ENCODE results near the gene SEMA6B.

The SEMA6B gene

DNA sequence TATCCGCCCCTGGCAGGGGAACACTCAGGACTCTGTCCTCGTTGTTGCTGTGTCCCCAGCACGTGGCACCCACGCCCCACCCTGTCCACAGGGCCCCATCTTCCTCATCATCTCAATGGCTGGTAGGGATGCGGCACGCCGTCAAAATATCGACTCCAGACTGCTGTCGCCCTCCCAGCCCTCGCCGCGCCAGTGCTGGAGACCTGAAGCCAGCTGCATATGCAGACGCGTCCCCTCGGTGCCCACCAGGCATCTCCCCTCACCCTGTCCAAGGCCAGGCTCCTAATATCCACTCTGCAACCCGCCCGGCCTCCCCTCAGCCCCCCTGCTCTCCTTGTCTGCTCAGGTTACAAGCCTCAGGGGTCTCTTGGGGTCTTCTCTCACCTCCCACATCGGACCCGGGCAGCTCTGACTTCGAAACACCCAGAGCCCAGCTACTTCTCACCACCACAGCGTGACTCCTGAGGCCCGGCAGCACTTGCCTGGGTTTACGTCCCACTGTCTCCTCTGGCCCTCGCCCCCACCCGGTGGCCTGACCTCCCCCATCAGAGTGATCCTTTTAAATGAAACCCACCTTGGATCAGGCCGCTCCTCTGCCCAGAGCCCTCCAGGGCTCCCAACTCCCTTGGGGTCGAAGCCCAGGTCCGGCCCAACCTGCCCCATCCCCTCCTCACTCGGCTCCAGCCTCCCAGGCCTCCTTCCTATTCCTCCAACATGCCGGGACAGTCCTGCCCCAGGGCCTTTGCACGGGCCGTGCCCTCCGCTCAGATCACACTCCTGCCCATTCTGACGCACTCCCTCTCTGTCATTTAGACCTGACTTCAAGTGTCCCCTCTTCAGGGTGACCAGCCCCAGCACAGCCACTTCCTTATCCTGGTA is 53.7 kb downstream of the SEMA6B start:
- Histone ChIP-seq H3K4me1 (ENCODE audit: control insufficient read depth, low read depth, low read length) (no peaks in the 10 kb centered on the region), H3K9ac (ENCODE audit: low read length) (no peak overlapping the region), H3K27me3 (ENCODE audit: control insufficient read depth, insufficient read depth, low read length) (peaks cover 6% of the 10 kb centered on the region), H3K27ac (ENCODE audit: low read length) (no peak overlapping the region), H3K36me3 (ENCODE audit: control insufficient read depth, low read depth, low read length) (peaks cover 21% of the 10 kb centered on the region), H3K4me3 (ENCODE audit: low read length) (no peak overlapping the region), H3K9me3 (ENCODE audit: control insufficient read depth, low read depth, low read length) (no peaks in the 10 kb centered on the region)

- Histone ChIP-seq H3K27me3 (ENCODE audit: control insufficient read depth, insufficient read depth, low read length) (no peaks in the 10 kb centered on the region), H3K4me3 (ENCODE audit: low read length) (no peak overlapping the region), H3K27ac (ENCODE audit: low read length) (no peak overlapping the region), H3K9ac (ENCODE audit: low read length) (no peak overlapping the region), H3K36me3 (ENCODE audit: control insufficient read depth, low read depth, low read length) (peaks cover 24% of the 10 kb centered on the region), H3K4me1 (ENCODE audit: control insufficient read depth, low read depth, low read length) (no peaks in the 10 kb centered on the region), H3K9me3 (ENCODE audit: control insufficient read depth, low read depth, low read length) (no peaks in the 10 kb centered on the region)
Measured at GRCh38 chr19:4504891-4505569, 54.5 kb downstream of the SEMA6B start.

DNA sequence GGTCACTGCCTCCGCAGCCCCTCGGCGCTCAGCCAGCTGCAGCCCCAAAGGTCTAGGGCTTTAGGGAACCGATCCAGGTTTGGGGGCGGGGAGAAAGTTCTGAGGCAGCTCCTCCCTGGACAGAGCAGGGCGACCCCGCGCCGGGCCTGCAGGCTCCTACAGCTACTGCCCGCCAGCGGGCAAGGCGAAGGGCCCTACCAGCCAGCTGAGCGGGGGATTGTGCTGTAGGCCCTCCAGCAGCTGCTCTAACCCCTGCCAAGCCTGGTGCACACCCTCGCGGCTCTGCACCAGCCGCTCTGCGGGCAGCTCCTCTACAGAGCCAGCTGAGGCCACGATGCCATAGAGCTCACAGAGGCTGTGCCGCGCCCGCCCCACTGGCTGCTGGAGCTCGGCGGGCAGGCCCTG is 55.2 kb downstream of the SEMA6B start:
- no peak overlapping the region for H3K9ac ChIP-seq (ENCODE audit: low read length)
- H3K4me1 ChIP-seq (ENCODE audit: control insufficient read depth, low read depth, low read length): no peaks in the 10 kb centered on the region
- peaks cover 24% of the 10 kb centered on the region for H3K36me3 ChIP-seq (ENCODE audit: control insufficient read depth, low read depth, low read length)
- H3K27me3 ChIP-seq (ENCODE audit: control insufficient read depth, insufficient read depth, low read length): no peaks in the 10 kb centered on the region
- H3K9me3 ChIP-seq (ENCODE audit: control insufficient read depth, low read depth, low read length): no peaks in the 10 kb centered on the region
- no peak overlapping the region for H3K4me3 ChIP-seq (ENCODE audit: low read length)
- H3K27ac ChIP-seq (ENCODE audit: low read length): no peak overlapping the region

- Histone ChIP-seq H3K27ac (ENCODE audit: low read length) (no peak overlapping the region), H3K4me3 (ENCODE audit: low read length) (no peak overlapping the region), H3K9me3 (ENCODE audit: control insufficient read depth, low read depth, low read length) (no peaks in the 10 kb centered on the region), H3K36me3 (ENCODE audit: control insufficient read depth, low read depth, low read length) (peaks cover 24% of the 10 kb centered on the region), H3K9ac (ENCODE audit: low read length) (no peak overlapping the region), H3K4me1 (ENCODE audit: control insufficient read depth, low read depth, low read length) (no peaks in the 10 kb centered on the region), H3K27me3 (ENCODE audit: control insufficient read depth, insufficient read depth, low read length) (no peaks in the 10 kb centered on the region)
Measured at GRCh38 chr19:4503825-4504170, 55.7 kb downstream of the SEMA6B start.

GRCh38 chr19:4503132-4503824 is 56.2 kb downstream of the SEMA6B start:
- Histone ChIP-seq H3K36me3 (ENCODE audit: control insufficient read depth, low read depth, low read length) (peaks cover 30% of the 10 kb centered on the region), H3K4me3 (ENCODE audit: low read length) (no peak overlapping the region)

DNA sequence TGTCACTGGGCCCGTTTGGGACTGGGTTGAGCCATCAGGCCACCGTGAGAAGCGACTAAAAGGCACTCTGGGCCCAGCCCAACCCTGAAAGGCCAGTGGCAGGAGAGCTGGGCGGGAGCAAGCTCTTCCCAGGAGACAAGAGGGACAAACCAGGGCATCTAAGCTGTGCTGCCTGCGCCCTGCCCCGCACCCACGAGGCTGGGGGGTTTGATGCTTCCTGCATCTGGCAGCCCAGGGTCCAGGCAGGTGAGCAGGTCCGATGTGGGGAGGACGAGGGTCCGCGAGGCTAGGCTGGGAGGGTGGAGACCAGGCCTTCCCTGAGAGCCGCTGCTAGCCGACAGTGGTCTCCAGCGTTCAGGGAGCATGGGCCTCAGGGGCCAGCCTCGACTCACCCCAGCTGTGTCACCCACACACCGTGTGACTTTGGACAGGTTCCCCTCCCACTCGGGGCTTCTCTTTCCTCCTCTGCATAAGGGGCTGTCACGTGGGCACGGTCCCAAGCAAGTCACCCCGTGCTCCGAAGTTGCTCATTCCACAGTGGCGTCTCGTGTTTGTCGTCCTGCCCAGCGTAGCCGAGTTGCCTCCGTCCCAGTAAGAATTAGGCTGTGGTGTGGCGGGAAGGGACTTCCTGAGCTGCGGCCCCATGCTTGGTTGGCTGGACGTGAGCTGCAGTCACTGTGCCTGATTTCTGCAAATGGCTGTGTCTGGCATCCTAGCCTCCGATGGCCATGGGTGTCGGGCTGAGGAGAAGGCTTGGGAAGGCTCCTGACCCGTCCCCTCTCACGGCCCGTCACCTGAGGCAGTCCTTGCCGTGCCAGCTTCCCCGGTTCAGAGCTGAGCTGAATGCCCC is 57.0 kb downstream of the SEMA6B start:
- Histone ChIP-seq H3K9me3 (ENCODE audit: control insufficient read depth, low read depth, low read length) (no peaks in the 10 kb centered on the region), H3K9ac (ENCODE audit: low read length) (no peak overlapping the region), H3K27me3 (ENCODE audit: control insufficient read depth, insufficient read depth, low read length) (no peaks in the 10 kb centered on the region), H3K4me3 (ENCODE audit: low read length) (no peak overlapping the region), H3K27ac (ENCODE audit: low read length) (no peak overlapping the region), H3K4me1 (ENCODE audit: control insufficient read depth, low read depth, low read length) (no peaks in the 10 kb centered on the region), H3K36me3 (ENCODE audit: control insufficient read depth, low read depth, low read length) (peaks cover 35% of the 10 kb centered on the region)

More at GRCh38 chr19:4503132-4503824, 56.2 kb downstream of the SEMA6B start:
- Histone ChIP-seq H3K4me1 (ENCODE audit: control insufficient read depth, low read depth, low read length) (no peaks in the 10 kb centered on the region), H3K27ac (ENCODE audit: low read length) (no peak overlapping the region), H3K9me3 (ENCODE audit: control insufficient read depth, low read depth, low read length) (no peaks in the 10 kb centered on the region), H3K9ac (ENCODE audit: low read length) (no peak overlapping the region), H3K27me3 (ENCODE audit: control insufficient read depth, insufficient read depth, low read length) (no peaks in the 10 kb centered on the region)

DNA sequence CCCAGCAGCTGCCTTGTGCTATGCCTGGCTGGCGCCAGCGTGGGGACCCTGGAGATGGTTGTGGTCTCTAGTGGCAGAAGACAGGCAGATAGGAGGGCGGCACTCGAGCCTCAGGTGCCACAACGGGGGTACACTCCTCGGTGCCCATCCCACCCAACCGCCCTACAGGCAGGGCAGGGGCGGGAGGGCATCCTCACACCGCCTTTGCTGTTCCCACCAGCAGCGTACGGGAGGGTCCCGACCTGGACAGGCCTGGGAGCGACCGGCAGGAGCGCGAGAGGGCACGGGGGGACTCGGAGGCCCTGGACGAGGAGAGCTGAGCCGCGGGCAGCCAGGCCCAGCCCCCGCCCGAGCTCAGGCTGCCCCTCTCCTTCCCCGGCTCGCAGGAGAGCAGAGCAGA is 57.8 kb downstream of the SEMA6B start:
- no peaks in the 10 kb centered on the region for H3K4me1 ChIP-seq (ENCODE audit: control insufficient read depth, low read depth, low read length)
- H3K27ac ChIP-seq (ENCODE audit: low read length): no peak overlapping the region
- no peaks in the 10 kb centered on the region for H3K27me3 ChIP-seq (ENCODE audit: control insufficient read depth, insufficient read depth, low read length)
- peaks cover 37% of the 10 kb centered on the region for H3K36me3 ChIP-seq (ENCODE audit: control insufficient read depth, low read depth, low read length)
- no peaks in the 10 kb centered on the region for H3K9me3 ChIP-seq (ENCODE audit: control insufficient read depth, low read depth, low read length)
- no peak overlapping the region for H3K9ac ChIP-seq (ENCODE audit: low read length)
- no peak overlapping the region for H3K4me3 ChIP-seq (ENCODE audit: low read length)

- H3K9me3 ChIP-seq (ENCODE audit: control insufficient read depth, low read depth, low read length): no peaks in the 10 kb centered on the region
- no peaks in the 10 kb centered on the region for H3K4me1 ChIP-seq (ENCODE audit: control insufficient read depth, low read depth, low read length)
- no peak overlapping the region for H3K9ac ChIP-seq (ENCODE audit: low read length)
- H3K36me3 ChIP-seq (ENCODE audit: control insufficient read depth, low read depth, low read length): peaks cover 44% of the 10 kb centered on the region
- no peak overlapping the region for H3K4me3 ChIP-seq (ENCODE audit: low read length)
- no peaks in the 10 kb centered on the region for H3K27me3 ChIP-seq (ENCODE audit: control insufficient read depth, insufficient read depth, low read length)
- no peak overlapping the region for H3K27ac ChIP-seq (ENCODE audit: low read length)
Measured at GRCh38 chr19:4500841-4501591, 58.5 kb downstream of the SEMA6B start.

- H3K27me3 ChIP-seq (ENCODE audit: control insufficient read depth, insufficient read depth, low read length): no peaks in the 10 kb centered on the region
- no peak overlapping the region for H3K9ac ChIP-seq (ENCODE audit: low read length)
- H3K4me3 ChIP-seq (ENCODE audit: low read length): no peak overlapping the region
- H3K27ac ChIP-seq (ENCODE audit: low read length): no peak overlapping the region
- H3K4me1 ChIP-seq (ENCODE audit: control insufficient read depth, low read depth, low read length): no peaks in the 10 kb centered on the region
- no peaks in the 10 kb centered on the region for H3K9me3 ChIP-seq (ENCODE audit: control insufficient read depth, low read depth, low read length)
- peaks cover 45% of the 10 kb centered on the region for H3K36me3 ChIP-seq (ENCODE audit: control insufficient read depth, low read depth, low read length)
Measured at GRCh38 chr19:4499855-4500254, 59.6 kb downstream of the SEMA6B start.

- H3K9ac ChIP-seq (ENCODE audit: low read length): no peak overlapping the region
- no peaks in the 10 kb centered on the region for H3K27me3 ChIP-seq (ENCODE audit: control insufficient read depth, insufficient read depth, low read length)
- no peaks in the 10 kb centered on the region for H3K4me1 ChIP-seq (ENCODE audit: control insufficient read depth, low read depth, low read length)
- H3K36me3 ChIP-seq (ENCODE audit: control insufficient read depth, low read depth, low read length): peaks cover 50% of the 10 kb centered on the region
- no peaks in the 10 kb centered on the region for H3K9me3 ChIP-seq (ENCODE audit: control insufficient read depth, low read depth, low read length)
- no peak overlapping the region for H3K4me3 ChIP-seq (ENCODE audit: low read length)
- no peak overlapping the region for H3K27ac ChIP-seq (ENCODE audit: low read length)
Measured at GRCh38 chr19:4499318-4499717, 60.2 kb downstream of the SEMA6B start.

Measured in iPS-18a (cell line).